NCI-H187 treated with DMSO at 0.1 percent for 48 hours (cell line): Measurements from ENCODE around the gene TEAD1.

Experiments
- DNase-seq: peaks from one replicate; lab custom pipeline; 2025; lab: John Stamatoyannopoulos, UW

The TEAD1 gene

DNA sequence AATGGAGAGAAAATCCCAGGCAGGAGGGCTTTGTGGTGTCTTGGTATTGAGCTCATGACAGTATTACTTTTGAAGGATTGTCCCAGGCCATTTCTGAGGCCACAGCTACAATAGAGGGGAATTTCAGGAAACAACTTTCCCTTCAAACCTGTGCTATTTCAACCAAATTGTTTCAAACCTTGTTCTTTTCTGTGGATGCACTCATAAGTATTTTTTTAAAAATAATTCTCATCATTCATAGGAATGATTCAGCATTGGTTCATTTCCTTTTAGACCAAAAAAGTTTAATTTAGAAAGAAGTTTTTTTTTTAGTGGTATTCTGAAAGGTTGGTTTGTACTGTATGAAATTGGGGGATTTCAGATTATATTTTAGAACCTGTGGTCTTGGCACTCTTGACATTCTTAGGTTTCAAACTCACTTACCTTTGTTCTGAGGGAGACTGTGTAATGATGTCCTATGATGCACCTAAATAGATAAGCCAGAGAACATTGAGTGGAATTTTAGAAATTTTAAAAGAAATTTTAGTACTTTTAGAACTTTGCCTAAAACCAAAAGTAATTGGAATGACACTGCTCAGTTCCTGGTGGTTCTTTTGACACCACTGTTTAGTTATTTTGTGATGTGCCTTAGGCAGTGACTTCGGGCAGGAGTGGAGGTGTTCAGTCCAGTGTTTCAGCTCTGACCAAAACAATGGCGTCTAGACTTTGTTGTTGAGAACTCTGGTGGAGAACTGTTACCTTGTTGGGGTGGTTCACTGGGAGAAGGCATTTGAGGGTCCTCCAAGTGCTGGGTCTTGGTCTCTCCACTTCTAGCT, 12.2 kb downstream of the TEAD1 start:
- DNase-seq = no peak

DNA sequence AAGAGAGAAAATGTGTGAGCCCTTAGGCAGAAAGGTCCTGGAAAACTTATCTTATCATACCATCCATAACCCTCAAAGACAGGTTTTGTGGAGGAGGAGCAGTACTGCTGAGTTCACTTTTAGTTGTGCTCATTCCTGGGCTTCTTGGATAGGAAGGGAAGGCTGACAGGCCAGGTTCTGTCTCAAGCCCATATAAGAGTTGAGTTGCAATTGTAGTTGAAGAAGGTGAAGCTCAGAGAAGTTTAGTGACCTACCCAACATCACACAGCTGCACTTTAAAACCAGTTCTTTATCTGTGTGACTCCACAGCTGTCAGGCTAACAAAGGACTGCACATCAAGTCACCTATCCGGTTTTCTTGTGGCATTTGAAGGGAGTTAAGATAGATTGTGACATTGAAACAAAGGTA, 13.0 kb downstream of the TEAD1 start:
- no peak for DNase-seq

DNA sequence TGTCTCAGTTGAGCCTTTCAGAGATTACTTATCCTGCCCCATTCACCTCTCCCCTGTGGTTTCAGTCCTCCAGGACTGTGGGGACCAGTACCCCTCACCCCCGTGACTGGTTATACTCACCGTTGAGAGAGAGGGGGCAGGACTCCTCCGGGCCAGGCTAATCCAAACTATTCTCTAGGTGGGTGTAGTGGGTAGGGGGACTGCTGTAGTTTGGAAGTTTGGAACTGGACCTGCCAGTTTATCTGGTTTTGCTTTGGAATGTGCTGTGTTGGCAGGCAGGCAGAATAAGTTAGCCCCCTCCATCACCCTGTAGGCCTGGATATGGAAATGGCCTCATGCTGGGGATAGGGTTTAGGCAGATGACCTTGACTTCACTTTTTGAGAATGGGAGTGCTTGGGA, 13.5 kb downstream of the TEAD1 start:
- DNase-seq = no peak

DNA sequence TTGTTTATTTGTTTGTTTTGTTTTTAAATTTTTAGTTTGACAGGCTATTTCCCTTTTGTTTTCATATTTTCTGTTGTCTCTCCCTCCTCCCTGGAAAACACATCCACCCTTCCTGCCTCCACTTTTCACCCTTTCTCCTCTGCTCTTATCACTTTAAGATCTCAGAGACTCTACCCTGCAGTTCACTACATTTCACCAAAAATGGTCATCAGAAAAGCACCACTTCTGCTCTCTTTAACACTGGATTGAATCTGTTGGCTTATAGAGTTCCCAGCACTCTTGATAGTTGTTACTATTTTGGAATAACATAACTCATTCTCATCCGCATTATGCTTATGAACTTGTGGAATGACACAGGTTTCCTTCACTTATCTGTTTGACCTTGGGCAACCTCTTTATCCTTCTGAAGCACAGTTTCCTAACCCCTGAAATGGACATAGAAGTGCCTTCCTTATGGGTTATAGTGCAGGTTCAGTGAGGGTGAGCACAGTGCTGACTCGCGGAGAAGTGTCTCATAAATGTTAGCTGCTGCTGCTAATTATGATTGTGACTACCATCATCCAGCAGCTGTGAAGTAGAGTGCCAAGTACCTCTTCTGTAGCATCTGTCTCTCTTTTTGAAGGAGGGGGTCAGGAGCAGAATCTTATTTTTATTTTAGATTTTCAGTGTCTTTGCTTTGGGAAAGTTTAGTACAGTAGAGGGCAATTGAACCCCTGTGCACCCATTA, 15.0 kb downstream of the TEAD1 start:
- no peak for DNase-seq

DNA sequence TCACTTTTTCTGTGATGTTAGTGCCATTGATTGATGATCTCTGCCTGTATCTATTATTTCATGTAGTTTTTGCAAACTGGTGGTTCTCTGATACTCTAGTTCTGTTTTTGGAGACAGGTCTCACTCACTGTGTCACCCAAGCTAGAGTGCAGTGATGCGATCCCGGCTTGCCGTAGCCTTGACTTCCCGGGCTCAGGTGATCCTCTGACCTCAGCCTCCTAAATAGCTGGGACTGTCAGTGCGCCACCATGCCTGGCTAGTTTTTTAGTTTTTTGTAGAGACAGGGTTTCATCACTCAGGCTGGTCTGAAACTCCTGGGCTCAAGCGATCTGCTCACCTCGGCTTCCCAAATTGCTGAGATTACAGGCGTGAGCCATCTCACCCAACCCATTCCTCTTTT, 16.4 kb downstream of the TEAD1 start:
- no peak for DNase-seq

DNA sequence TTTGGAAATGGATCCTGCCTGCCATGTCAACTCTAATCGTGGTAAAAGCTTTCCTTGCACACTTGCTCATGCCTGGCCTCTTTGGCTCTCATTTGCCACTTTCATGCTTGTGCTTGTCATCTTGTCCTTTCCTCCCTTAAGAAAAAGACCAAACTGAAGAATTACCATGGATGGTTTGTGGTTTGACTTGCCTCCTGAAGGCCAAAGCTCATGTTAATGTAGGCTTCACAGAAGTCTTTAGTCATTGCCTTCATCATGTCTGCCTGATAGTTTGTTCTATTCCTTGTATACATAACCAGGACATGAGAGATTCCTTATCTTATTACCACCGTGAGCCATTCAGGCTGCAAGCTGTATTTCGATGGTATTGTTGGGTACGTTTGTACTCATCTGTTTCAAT, 17.3 kb downstream of the TEAD1 start:
- no peak for DNase-seq

DNA sequence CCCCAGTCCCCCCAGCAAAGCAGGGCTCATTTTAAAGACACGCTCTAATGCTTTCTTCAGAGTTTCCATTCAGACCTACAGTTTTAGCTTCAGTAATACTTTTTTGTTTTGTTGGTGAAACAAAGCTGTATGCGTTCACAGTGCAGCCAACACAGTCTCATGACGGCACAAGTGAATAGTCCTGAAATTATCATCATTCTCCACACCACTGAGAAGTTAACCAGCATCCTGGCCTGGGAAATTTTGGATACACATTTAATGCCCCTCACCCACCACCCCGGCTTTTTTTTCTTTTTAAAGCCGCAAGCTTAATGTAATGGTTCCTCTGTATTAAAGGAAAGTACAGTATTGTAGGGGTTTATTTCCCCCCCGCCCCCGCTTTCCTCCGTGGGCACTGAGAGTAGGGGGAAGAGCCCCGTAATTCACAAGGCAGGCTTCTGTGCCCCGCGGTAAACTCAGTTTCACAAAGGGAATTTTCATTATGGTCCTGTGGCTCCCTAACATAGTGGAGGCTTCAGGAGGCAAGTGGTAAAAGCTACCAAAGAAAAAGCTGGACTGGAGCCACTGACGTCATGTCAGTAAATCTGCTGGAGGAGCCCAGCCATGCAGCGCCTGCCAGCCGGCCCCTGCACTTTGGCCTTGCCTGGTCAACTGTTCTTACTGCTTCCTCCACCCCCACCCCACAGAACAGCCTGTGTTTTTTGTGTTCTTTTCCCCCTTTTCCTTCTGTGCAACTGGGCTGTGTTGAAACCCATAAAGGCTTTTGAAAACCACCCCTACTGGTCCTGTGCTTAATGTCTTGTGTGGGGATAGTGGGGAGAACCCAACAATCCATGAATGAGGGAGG, 18.2 kb downstream of the TEAD1 start:
- no peak for DNase-seq

DNA sequence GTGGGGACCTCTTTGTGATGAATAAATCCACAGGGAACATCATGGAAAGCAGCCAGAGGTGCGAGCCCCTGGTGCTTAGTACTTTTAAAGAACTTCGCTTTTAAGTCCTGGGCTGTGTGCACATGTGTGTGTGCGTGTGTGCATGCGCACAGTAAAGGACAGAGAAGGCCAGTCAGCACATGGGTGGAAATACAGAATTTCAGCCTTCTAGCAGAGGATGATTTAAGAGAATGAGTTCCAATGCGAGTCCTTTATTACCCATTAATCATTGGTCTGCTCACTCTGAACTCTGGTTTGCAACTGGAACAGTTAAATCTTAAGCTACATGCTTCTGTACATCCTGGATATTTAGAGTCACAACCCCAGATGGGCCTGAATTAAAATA, 18.9 kb downstream of the TEAD1 start:
- no peak for DNase-seq

DNA sequence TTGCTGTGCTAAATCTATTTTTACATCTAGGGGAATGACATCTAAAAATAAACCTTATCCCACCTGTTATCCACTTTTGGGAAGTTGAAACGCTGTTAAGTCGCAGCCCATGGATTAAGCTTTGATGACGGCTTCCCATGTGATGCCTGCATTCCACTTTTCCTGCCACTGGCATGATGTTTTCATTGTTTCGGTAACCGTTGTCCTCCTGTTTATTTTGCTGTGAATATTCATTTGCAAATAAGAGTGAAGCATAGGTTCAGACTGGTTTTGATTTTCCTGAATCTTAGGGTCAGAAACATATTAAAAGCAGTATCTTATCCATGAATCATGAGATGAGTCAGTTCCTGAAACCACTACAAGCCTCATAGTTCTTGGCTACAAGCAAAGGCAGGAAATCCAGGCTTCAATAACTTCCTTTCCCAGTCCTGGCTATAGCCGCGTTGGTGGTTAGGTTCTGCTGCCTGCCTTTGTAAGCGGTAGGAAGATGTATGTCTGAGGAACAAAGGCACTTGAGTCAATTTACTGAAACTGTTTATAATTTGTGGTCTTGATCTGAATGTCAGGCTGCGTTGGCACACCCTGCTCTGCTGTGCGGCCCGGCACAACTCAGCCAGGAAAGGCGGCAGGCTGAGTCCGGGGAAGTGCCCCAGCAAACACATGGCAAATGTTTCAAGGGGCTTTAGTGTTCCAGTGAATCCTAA, 19.4 kb downstream of the TEAD1 start:
- DNase-seq = peak; percentile 90

DNA sequence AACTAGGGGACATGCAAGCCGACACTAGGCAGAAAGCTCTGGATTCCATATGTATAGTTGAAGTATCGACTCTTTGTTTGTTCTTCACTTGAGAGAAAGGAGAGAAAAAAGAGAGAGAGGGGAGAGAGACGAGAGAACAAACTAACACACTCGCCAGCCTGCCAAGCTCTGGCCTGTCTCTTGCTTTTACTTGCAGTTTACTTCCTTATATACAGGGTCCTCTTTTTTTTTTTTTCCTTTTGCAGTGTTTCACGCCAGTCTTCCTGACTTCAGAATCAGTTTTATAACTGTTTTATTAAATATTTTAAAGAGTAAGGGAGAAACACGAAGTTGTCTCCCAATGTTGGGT, 19.9 kb downstream of the TEAD1 start:
- DNase-seq = peak; percentile 45

DNA sequence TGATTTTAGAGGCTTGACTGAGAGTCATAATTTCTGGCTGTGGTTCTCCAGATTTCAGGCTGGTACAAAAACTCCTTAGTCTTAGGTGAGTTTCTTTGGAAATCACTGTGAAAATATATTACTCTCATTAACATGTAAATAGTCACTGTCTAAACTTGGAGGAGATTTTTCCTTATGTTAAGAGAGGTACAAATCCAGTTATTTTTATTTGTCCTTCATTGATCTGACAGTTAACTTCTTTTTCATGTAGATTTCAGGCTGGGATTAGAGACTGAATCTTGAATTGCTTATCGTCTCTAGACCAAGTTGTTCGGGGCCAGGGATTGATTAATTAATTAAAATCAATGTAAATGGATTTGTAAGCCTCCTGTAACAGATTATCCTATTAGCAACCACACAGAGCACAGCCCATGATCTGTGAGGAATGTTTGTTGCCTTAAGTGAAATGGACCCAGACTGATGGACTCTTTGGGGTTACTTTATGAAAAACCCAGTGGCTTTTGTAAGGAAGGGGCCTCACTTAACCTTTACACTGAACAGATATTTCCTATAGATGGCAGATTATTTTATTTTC, 21.1 kb downstream of the TEAD1 start:
- no peak for DNase-seq

DNA sequence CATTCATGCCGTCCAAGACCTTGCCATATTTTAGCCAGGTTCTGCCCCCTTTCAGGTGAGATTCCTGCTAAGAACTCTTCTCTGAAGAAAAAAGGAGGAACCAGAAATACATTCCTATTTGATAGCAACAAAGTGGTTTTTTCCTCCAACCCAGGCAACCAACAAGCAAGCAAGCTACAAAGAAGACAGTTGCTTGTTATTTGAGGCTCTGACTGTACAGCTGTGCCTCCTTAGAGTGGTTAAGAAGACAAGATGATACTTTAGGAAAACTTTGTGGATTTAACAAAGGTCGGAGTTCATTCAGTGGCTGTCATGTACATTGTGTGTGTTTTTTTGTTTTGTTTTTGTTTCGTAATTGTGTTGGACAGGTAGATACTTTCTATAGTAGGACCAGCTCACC, 21.7 kb downstream of the TEAD1 start:
- DNase-seq = no peak

DNA sequence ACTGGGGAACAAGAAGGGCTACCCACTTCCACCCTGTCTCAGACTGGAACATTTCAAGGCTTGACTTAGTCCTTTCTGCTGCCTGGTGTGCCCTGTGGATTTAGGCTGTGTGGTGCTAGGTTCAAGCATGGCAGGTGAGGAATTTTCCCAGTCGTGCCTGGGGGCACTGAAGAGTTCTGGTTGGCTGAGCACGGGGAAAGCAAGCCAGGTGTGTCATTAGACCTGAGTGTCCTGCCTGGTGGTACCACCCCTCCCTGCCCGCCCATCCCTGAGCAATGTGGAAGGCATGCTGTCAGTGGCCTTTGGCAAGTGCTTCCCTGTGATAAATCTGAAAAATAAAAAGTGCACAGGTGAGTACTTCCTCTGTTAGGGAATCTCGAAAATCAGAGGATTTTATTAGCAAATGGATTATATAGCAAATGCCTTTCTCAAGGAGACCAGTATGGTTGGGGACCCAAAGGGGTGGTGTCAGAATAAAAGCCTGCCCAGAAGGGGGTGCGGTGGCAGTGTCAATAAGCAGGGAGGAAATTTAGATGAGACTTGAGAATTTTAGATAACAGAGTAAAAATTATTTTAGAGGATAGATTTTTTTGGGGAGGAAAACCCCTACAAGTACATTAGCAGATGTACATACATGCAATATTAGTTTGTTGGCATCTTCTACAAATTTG, 22.8 kb downstream of the TEAD1 start:
- DNase-seq = no peak

DNA sequence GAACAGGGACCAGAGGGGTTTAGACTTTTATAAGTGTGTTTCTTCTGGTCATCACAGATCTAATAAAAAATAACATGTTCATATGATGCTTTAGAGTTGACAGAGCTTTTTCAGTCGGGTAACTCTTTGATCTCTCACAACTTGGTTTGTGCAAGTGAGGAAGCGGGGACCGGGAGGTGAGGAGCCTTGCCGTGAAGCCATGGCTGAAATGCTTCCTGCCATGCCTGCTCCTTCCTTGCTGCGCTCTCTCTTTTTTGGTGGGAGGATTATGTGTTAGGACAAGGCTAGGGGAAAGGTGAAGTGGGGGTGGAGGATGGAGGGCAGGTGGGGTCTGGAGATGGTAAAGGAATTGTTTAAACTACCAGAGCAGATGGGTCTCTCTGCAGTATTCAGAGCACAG, 23.8 kb downstream of the TEAD1 start:
- no peak for DNase-seq

DNA sequence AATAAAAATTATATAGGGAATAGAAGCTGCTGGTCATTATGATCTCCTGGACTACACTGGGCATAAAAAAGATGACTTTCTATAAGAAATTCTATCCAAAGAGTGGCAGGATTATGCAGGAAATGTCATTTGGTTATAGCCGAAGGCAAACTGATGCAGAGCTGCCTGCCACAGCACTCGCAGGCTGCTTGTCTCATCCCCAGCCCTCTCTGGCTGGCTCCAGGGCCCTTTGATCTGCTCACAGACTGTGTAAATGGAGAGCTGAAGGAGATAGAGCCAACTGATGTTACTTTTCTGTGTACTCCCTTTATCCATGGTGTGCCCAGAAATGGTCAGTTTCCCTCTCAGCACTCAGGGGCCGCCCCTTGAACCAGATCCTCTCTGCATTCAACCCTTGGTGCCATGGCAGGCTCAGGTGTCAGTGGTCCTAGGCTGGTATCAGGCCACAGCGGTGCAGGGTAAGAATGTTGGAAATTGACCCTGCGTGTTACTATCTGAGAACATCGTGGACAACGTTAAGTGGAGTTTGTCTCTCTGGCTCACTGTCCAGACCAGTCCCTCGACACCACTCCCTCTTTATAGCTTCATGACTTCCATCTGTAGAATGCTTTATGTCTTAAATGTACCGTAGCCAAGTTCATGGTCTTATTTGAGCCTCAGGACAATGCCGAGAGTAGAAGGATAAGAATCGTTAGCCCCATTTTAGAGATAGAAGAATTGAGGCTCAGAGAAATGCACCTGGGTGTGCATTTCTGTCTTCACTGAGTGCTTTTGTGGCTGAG, 27.8 kb downstream of the TEAD1 start:
- DNase-seq = no peak

DNA sequence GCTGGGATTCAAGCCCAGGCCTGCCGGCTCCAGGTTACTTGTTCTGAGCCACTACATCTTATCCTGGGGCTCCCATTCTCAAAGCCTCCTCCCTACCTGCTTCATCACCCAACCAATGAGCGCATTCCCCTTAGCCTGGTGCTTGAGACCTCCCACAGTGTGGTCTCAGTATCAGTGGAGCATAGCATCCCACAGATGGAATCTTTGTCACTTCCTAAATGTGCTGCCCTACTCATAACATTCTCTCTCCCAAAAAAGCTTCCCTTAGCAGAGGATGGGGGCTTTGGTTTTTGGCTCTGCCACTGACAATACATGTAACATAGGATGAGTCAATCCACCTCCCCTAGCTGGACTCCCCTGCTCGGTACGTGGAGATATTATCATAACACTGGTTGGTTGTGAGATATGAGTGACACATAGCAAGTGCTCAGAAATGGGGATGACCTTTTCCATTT, 28.8 kb downstream of the TEAD1 start:
- no peak for DNase-seq

DNA sequence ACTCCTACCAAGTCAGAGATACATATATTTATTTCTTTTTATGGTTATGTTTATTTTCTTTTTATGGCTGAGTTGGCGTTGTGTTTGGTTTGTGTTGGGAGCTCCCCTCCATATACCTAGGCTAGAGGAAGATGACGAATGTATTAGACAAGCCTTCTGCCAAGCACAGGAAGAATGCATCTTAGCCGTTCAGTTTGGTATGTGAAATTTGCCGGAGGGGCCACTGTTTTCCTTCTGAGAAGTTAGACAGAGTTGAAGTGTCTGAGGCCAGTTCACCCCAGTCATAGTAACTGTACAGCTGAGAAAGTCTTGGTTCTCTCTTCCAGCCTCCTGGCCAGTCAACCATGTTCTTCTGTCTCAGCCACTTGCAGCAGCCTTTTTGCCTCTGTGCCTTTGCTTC, 29.8 kb downstream of the TEAD1 start:
- DNase-seq = no peak

DNA sequence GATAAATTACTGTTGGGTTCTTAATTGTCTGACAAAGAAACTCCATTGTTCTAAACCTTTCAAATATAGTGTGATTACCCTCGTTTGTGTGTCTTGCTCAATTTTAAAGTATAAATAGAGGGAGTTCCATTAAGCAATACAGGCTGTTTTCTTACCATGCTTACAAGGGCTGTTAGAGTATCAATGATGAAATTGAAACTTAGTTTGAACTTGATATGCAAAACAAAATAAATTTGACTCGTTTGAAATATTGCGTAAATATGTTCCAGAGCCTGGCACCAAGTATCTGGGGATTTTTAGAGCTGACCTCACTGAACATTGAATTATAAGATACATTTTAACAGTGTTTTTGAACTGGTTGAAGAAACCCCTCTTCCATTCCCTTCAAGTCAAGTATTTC, 31.7 kb downstream of the TEAD1 start:
- no peak for DNase-seq

DNA sequence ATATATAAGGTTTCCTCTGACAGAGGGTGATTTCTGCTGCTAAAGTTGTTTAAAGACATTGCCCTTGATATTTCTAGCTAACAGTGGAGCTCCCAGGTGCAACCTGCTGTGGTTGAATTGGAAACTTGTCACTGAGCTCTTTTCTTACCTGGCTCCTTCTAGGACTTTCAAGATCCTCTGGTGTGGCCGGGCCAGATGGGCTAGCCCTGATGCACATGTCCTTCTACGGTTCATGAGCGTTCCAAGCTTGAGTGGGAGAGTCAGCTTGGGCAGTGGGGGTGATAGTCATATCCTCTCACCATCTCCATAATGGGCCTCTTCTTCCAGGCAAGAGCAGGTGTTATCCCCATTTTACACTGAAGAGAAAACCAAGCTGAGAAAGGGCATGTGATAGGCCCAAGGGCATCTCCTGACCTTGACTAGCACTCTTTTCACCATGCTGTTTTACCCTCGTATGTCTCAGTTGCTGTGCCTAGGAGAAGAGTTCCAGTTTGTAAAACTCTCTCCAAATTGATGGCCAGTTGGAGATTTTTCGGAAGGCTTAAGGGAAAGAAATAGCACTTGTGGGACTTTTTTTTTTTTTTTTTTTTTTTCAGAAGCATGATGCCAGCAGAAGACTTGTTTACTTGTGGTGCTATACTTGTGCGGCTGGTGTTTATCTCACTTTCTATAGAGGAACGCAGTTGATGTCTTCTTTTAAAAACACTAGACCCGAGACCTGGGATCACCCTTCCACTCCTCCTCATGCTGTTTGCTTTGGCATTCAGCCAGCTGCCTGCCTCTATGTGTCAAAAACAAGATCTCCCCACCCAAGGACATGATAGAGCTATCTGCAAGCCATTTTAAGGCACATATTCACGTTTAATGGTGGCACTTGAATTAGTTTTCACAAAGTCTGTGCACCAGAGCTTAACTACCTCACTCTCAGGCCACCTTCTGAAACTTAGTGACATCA, 32.6 kb downstream of the TEAD1 start:
- peak; percentile 68 for DNase-seq
